ENCODE results near the gene CLEC4M.

DNA sequence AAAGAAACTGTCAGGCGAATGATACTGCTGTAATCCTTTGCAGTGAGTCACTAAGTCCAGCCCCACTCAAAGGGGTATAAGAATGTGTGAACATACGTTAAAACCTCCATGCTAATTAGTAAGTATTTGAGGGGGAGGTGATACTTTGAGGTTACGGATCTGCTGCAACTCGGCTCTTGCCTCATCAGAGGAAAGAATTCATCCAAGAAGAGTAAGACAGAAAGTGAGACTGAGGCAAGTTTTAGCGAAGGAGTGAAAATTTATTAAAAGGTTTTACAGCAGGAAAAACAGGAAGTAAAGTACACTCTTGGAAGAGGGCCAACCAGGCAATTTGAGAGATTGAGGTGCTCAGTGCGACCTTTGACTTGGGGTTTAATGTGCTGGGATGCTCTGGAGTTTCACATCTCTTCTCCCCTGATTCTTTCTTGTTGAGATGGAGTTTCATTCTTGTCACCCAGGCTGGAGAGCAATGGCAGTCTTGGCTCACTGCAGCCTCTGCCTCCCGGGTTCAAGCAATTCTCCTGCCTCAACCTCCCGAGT lies 9.8 kb downstream of the CLEC4M start:
- TF ChIP-seq, protein P1, sequence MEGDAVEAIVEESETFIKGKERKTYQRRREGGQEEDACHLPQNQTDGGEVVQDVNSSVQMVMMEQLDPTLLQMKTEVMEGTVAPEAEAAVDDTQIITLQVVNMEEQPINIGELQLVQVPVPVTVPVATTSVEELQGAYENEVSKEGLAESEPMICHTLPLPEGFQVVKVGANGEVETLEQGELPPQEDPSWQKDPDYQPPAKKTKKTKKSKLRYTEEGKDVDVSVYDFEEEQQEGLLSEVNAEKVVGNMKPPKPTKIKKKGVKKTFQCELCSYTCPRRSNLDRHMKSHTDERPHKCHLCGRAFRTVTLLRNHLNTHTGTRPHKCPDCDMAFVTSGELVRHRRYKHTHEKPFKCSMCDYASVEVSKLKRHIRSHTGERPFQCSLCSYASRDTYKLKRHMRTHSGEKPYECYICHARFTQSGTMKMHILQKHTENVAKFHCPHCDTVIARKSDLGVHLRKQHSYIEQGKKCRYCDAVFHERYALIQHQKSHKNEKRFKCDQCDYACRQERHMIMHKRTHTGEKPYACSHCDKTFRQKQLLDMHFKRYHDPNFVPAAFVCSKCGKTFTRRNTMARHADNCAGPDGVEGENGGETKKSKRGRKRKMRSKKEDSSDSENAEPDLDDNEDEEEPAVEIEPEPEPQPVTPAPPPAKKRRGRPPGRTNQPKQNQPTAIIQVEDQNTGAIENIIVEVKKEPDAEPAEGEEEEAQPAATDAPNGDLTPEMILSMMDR (IDR thresholded peaks at IDR 0.05) = no peak
- no peak for TF ChIP-seq POLR2A (IDR thresholded peaks at IDR 0.05)
